Osteocyte (in vitro differentiated cells): ENCODE results near the gene OASL. TPM values are rescaled to one million over a fixed set of nuclear protein-coding genes. Genes with fewer than 3 reads are reported as not detected.
"Not testable (repeated sequence)": the region's sequence is repeated elsewhere in the genome, so short reads cannot be mapped to it uniquely, and the experiment has no call there.

ENCODE experiments used
- DNase-seq: peaks from one replicate; pipeline ENCODE4 v3.0.0; 2021; ENCODE audit warnings: mixed read lengths; ENCODE audit not compliant: unreplicated experiment; ENCODE audit errors: extremely low spot score
- H3K27ac Mint-ChIP-seq: one replicate; pipeline ENCODE4 v1.8.0; 2021; ENCODE audit warnings: mild to moderate bottlenecking, mixed read lengths; ENCODE audit not compliant: unreplicated experiment
- H3K27me3 Mint-ChIP-seq: one replicate; pipeline ENCODE4 v1.8.0; 2021; ENCODE audit warnings: mixed read lengths; ENCODE audit not compliant: unreplicated experiment
- H3K36me3 Mint-ChIP-seq: one replicate; pipeline ENCODE4 v1.8.0; 2021; ENCODE audit warnings: mixed read lengths; ENCODE audit not compliant: unreplicated experiment
- H3K4me1 Mint-ChIP-seq: one replicate; pipeline ENCODE4 v1.8.0; 2021; ENCODE audit warnings: mixed read lengths; ENCODE audit not compliant: unreplicated experiment
- H3K4me3 Mint-ChIP-seq: one replicate; pipeline ENCODE4 v1.8.0; 2021; ENCODE audit warnings: mild to moderate bottlenecking, moderate library complexity, mixed read lengths; ENCODE audit not compliant: unreplicated experiment
- H3K9me3 Mint-ChIP-seq: one replicate; pipeline ENCODE4 v1.8.0; 2021; ENCODE audit warnings: mixed read lengths; ENCODE audit not compliant: unreplicated experiment
- CTCF ChIP-seq: fragments of 200-600 bp; sonication (generic); IDR thresholded peaks from 2 replicates; pipeline ENCODE4 v1.5.0; 2021; ENCODE audit warnings: antibody characterized with exemption, mild to moderate bottlenecking, moderate library complexity
- total RNA-seq: library from RNA; stranded (reverse); gene quantifications from 2 replicates; pipeline ENCODE4 v1.2.1, GENCODE V29; 2021

The OASL gene
- total RNA-seq, 1 donor from 2014 or later: 0.24 TPM

DNA sequence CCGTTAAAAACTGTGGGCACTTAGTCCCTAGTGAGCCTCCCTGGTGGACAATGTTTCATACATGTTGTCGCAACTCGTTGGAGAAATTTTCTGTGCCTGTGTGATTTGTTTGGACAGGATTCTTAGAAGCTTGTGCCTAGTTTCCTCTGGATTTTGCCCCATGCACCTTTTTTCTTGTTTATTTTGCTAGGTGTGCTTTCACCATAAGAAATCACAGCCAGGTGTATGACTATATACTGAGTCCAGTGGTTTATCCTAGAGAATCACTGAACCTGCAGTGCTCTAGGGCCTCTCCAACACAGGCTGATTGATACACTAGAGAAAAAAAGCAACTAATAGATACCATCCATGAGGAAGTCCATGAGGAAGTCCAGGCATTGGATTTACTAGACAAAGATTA lies 33.1 kb upstream of the OASL start:
- peak; percentile 10 for DNase-seq
- Mint-ChIP-seq H3K4me3 (no peak overlapping the region), H3K36me3 (peaks cover 3% of the 10 kb centered on the region), H3K9me3 (peaks cover 7% of the 10 kb centered on the region), H3K27ac (no peak overlapping the region), H3K4me1 (no peaks in the 10 kb centered on the region), H3K27me3 (peaks cover 29% of the 10 kb centered on the region)
- no peak for TF ChIP-seq CTCF

DNA sequence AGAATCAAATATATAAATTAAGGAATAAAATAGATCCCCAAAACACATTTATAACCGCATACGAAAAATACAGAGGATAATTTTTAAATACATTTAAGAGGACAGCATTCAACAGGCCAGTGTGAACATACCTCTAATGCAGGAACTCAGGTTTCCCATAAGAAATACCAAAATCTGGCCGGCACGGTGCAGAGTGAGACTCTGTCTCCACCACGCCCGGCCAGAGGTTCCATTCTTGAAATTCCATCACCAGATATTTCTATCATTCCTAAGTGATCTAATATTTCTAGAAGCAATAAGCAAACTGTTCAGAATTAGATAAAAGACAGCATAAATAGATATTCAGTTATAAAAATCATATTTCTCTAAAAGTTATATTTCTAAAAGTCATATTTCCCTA lies 30.2 kb upstream of the OASL start:
- Mint-ChIP-seq H3K27ac (no peak overlapping the region), H3K4me1 (no peaks in the 10 kb centered on the region), H3K27me3 (peaks cover 47% of the 10 kb centered on the region), H3K36me3 (peaks cover 3% of the 10 kb centered on the region), H3K9me3 (peaks cover 7% of the 10 kb centered on the region), H3K4me3 (no peak overlapping the region)
- no peak for TF ChIP-seq CTCF
- DNase-seq: peak; percentile 10

DNA sequence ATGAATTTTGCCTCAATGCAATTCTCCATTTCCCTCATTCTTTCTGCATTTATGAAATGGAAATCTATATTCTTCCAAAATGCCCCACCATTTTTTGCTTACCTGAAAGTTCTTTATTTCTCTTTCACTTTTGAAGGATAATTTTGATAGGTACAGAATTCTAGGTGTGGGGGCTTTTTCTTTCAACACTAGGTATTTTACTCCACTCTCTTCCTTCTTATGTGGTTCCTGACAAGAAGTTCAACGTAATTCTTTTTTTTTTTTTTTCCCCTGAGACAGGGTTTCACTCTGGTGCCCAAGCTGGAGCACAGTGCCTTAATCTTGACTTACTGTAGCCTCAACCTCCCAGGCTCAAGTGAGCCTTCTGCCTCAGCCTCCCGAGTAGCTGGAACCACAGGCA lies 26.3 kb upstream of the OASL start:
- no peaks in the 10 kb centered on the region for H3K9me3 Mint-ChIP-seq
- no peaks in the 10 kb centered on the region for H3K36me3 Mint-ChIP-seq
- H3K4me3 Mint-ChIP-seq: no peak overlapping the region
- peaks cover 4% of the 10 kb centered on the region for H3K4me1 Mint-ChIP-seq
- no peak overlapping the region for H3K27ac Mint-ChIP-seq
- DNase-seq: no peak
- no peak for TF ChIP-seq CTCF
- peaks cover 34% of the 10 kb centered on the region for H3K27me3 Mint-ChIP-seq

- DNase-seq: peak; percentile 56
- H3K9me3 Mint-ChIP-seq, H3K4me3 Mint-ChIP-seq, H3K4me1 Mint-ChIP-seq, H3K36me3 Mint-ChIP-seq, H3K27ac Mint-ChIP-seq: not testable (repeated sequence)
- H3K27me3 Mint-ChIP-seq: peaks cover 34% of the 10 kb centered on the region
Observed at GRCh38 chr12:121064586-121064985, 25.5 kb upstream of the OASL start.

DNA sequence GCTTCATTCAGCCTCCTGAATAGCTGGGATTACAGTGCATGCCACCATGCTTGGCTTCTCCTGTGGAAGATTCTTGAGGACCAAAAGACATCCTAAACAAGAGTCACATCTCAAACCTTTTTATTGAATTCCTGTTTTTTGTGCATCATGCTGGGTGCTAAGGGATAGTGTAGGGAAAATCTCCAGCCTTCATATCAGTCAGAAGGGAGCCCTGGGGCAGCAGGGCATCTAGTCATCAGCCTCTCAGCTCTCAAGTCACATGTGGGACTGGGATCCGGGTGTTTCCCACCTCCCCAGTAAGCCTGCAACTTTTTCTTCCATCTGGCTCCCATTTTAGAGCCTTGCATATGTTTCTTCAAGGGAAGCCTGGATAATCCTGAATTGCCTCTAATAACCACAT lies 25.1 kb upstream of the OASL start:
- no peak for TF ChIP-seq CTCF
- Mint-ChIP-seq H3K4me1 (peaks cover 9% of the 10 kb centered on the region), H3K4me3 (no peak overlapping the region), H3K9me3 (no peaks in the 10 kb centered on the region), H3K27me3 (peaks cover 33% of the 10 kb centered on the region), H3K36me3 (no peaks in the 10 kb centered on the region), H3K27ac (no peak overlapping the region)
- peak; percentile 10 for DNase-seq
